ENCODE measurements around the gene LAGE3.

GRCh38 chrX:154431341-154431740 is 47.7 kb downstream of the LAGE3 start:
- TF ChIP-seq CTCF (IDR thresholded peaks at IDR 0.05) (no peak), POLR2A (IDR thresholded peaks at IDR 0.05) (no peak)
